ENCODE measurements around the gene CHERP. TPM values are rescaled to one million over a fixed set of nuclear protein-coding genes. Genes with fewer than 3 reads are reported as not detected.
"Not testable (repeated sequence)": the region's sequence is repeated elsewhere in the genome, so short reads cannot be mapped to it uniquely, and the experiment has no call there.

CHERP gene
- total and polyA plus RNA-seq, 2 donors (not counting 1 experiment from before 2014, with no cell fraction given), result 38.3 to 98.9 TPM

DNA sequence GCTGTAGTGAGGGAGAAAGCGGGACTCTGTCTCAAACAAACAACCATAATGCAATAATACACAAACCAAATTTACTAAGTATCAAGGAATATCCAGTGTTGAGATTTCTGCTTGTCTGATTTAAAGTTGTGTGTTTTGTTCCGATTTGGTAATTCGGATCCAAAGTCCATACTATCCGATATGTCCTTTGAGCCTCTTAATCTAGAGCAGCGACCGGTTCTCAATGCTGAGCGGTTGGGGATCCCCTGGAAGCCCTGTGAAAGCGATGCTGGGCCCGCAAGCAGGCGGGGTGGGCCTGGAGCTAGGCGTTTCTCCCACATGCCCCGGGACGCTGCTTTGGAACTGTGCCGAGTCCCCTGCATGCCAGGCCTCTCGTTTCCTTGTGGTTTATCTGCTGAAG, 25.9 kb downstream of the CHERP start:
- Mint-ChIP-seq H3K4me3 (no peak overlapping the region), H3K9me3 (ENCODE audit: insufficient read depth) (no peaks in the 10 kb centered on the region), H3K4me1 (no peaks in the 10 kb centered on the region), H3K27me3 (no peaks in the 10 kb centered on the region), H3K27ac (no peak overlapping the region)
- ChIA-PET CTCF (interaction anchor here (0.6 kb wide), 1 partner anchor 23 kb away, joined by 3 read pairs; no protein-coding TSS in a partner anchor), POLR2A (no interaction called here)
- no peaks in the 10 kb centered on the region for H4K20me1 ChIP-seq (ENCODE audit: control insufficient read depth, insufficient read depth, low read length, poor library complexity, severe bottlenecking)
- WGBS (ENCODE audit: insufficient coverage), result 92% methylated on average over 13 of the region's 15 CpGs
- DNase-seq, result no peak
- H3K27ac ChIP-seq (ENCODE audit: low read length in 2 of 2), result no peak overlapping the region
- no peak for TF ChIP-seq EZH2 (IDR thresholded peaks at IDR 0.05; ENCODE audit: borderline replicate concordance, insufficient read depth, low read depth, low read length, poor library complexity, severe bottlenecking)
- TF ChIP-seq, protein P1, sequence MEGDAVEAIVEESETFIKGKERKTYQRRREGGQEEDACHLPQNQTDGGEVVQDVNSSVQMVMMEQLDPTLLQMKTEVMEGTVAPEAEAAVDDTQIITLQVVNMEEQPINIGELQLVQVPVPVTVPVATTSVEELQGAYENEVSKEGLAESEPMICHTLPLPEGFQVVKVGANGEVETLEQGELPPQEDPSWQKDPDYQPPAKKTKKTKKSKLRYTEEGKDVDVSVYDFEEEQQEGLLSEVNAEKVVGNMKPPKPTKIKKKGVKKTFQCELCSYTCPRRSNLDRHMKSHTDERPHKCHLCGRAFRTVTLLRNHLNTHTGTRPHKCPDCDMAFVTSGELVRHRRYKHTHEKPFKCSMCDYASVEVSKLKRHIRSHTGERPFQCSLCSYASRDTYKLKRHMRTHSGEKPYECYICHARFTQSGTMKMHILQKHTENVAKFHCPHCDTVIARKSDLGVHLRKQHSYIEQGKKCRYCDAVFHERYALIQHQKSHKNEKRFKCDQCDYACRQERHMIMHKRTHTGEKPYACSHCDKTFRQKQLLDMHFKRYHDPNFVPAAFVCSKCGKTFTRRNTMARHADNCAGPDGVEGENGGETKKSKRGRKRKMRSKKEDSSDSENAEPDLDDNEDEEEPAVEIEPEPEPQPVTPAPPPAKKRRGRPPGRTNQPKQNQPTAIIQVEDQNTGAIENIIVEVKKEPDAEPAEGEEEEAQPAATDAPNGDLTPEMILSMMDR (IDR thresholded peaks at IDR 0.05), result no peak
- H3K4me3 ChIP-seq (ENCODE audit: control extremely low read depth in 1 of 5, extremely low read depth in 1 of 5, insufficient read depth in 1 of 5, low read depth in 2 of 5, low read length in 4 of 5), result no peak overlapping the region
- no peak for ATAC-seq (ENCODE audit: low read depth)
- H3K27me3 ChIP-seq (replicated peaks in 1 of 4; ENCODE audit: control extremely low read depth in 1 of 4, control insufficient read depth in 3 of 4, insufficient read depth in 4 of 4, low read length in 3 of 4), result no peaks in the 10 kb centered on the region
- H3K9ac ChIP-seq (ENCODE audit: low read length), result no peak overlapping the region
- peaks cover 2 to 39% of the 10 kb centered on the region in 2 experiments for H3K36me3 ChIP-seq (replicated peaks in 1 of 2; ENCODE audit: control extremely low read depth in 1 of 2, control insufficient read depth in 1 of 2, extremely low read depth in 1 of 2, insufficient read depth in 2 of 2, low read length in 1 of 2)
- no peaks in the 10 kb centered on the region for H3K9me3 ChIP-seq (ENCODE audit: control extremely low read depth in 1 of 3, control insufficient read depth in 2 of 3, insufficient read depth in 1 of 3, low read length in 2 of 3)
- H3K79me2 ChIP-seq (ENCODE audit: control insufficient read depth, insufficient read depth, low read length), result no peaks in the 10 kb centered on the region
- intact Hi-C loops (cut with micrococcal nuclease), result no loop called here
- H3K4me2 ChIP-seq (replicated peaks; ENCODE audit: low read depth, low read length, poor library complexity, severe bottlenecking), result no peak overlapping the region
- no peaks in the 10 kb centered on the region for H3K4me1 ChIP-seq (ENCODE audit: control insufficient read depth in 2 of 2, insufficient read depth in 2 of 2, low read length in 2 of 2)
- H2AFZ ChIP-seq (ENCODE audit: insufficient read depth, low read depth, low read length, poor library complexity, severe bottlenecking), result no peak overlapping the region

DNA sequence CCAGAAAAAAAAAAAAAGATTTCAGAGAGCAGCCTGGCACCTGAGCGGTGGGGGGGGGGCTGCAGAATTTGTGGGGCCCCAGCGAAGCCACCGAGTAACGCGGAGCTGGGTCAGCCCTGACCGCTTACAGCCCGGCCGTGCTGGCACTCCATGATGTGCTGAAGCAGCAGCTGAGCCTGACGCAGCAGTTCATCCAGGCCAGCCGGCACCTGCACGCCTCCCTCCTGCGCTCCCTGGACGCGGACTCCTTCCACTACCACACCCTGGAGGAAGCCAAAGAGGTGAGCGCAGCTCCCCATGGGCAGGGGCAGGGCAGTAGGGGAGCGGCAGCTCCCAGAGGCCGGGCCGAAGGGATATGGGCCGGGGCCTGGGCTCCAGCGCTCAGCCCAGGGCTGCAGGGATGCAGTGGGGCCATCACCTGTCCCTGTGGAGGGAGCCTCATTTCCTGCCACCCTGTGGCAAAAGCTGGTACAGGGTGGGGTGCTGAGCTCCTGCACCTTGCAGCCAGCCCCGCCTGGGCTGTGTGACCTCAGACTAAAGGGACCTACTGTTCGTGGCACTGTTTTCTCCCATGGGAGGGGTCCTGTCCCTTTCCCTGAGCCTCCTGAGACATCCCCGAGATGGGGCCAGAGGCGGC, 27.7 kb downstream of the CHERP start:
- TF ChIP-seq, protein P1 (IDR thresholded peaks at IDR 0.05), result no peak
- no peak for TF ChIP-seq EZH2 (IDR thresholded peaks at IDR 0.05; ENCODE audit: borderline replicate concordance, insufficient read depth, low read depth, low read length, poor library complexity, severe bottlenecking)
- no peak overlapping the region for H3K27ac Mint-ChIP-seq
- no peak overlapping the region for H3K9ac ChIP-seq (ENCODE audit: low read length)
- no peak overlapping the region for H3K27ac ChIP-seq (ENCODE audit: low read length in 2 of 2)
- WGBS (ENCODE audit: insufficient coverage), result 96% methylated on average over 22 of the region's 24 CpGs
- H3K4me3 Mint-ChIP-seq, result no peak overlapping the region
- peaks cover 2 to 28% of the 10 kb centered on the region in 2 experiments for H3K36me3 ChIP-seq (replicated peaks in 1 of 2; ENCODE audit: control extremely low read depth in 1 of 2, control insufficient read depth in 1 of 2, extremely low read depth in 1 of 2, insufficient read depth in 2 of 2, low read length in 1 of 2)
- no peaks in the 10 kb centered on the region for H4K20me1 ChIP-seq (ENCODE audit: control insufficient read depth, insufficient read depth, low read length, poor library complexity, severe bottlenecking)
- H3K79me2 ChIP-seq (ENCODE audit: control insufficient read depth, insufficient read depth, low read length), result no peaks in the 10 kb centered on the region
- ATAC-seq (ENCODE audit: low read depth) (peak; percentile 28), DNase-seq (no peak)
- ChIA-PET CTCF (interaction anchor here (0.8 to 1.8 kb wide), 3 partner anchors 72 to 259 kb away, joined by 3 to 5 read pairs (median 3); no protein-coding TSS in a partner anchor), POLR2A (interaction anchor here (0.7 kb wide), 1 partner anchor 8 kb away, joined by 5 read pairs; no protein-coding TSS in a partner anchor)
- H3K4me1 ChIP-seq (ENCODE audit: control insufficient read depth in 2 of 2, insufficient read depth in 2 of 2, low read length in 2 of 2), result no peaks in the 10 kb centered on the region
- H3K27me3 ChIP-seq (replicated peaks in 1 of 4; ENCODE audit: control extremely low read depth in 1 of 4, control insufficient read depth in 3 of 4, insufficient read depth in 4 of 4, low read length in 3 of 4), result no peaks in the 10 kb centered on the region
- no peaks in the 10 kb centered on the region for H3K27me3 Mint-ChIP-seq
- no peaks in the 10 kb centered on the region for H3K4me1 Mint-ChIP-seq
- no peaks in the 10 kb centered on the region for H3K9me3 Mint-ChIP-seq (ENCODE audit: insufficient read depth)
- intact Hi-C loops (cut with micrococcal nuclease), result no loop called here
- H2AFZ ChIP-seq (ENCODE audit: insufficient read depth, low read depth, low read length, poor library complexity, severe bottlenecking), result no peak overlapping the region
- H3K9me3 ChIP-seq (ENCODE audit: control extremely low read depth in 1 of 3, control insufficient read depth in 2 of 3, insufficient read depth in 1 of 3, low read length in 2 of 3), result no peaks in the 10 kb centered on the region
- H3K4me2 ChIP-seq (replicated peaks; ENCODE audit: low read depth, low read length, poor library complexity, severe bottlenecking), result no peak overlapping the region
- no peak overlapping the region for H3K4me3 ChIP-seq (ENCODE audit: control extremely low read depth in 1 of 5, extremely low read depth in 1 of 5, insufficient read depth in 1 of 5, low read depth in 2 of 5, low read length in 4 of 5)

DNA sequence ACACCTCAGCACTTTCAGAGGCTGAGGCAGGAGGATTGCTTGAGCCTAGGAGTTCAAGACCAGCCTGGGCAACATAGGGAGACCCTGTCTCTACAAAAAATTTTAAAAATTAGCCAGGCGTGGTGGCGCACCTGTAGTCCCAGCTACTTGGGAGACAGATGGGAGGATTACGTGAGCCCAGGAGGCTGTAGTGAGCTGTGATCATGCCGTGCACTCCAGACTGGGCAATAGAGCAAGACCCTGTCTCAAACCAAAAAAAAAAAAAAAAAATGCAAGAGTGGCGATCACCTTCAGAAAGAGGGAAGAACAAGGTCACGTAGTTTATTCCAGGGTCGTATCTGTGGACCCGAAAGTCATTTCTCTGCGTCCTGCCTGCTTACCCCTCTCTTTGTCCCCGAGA, 29.6 kb downstream of the CHERP start:
- 97% methylated on average over 9 of the region's 10 CpGs for WGBS (ENCODE audit: insufficient coverage)

More for the DNA sequence above, 29.6 kb downstream of the CHERP start:
- H3K27me3 Mint-ChIP-seq; H3K9ac ChIP-seq (ENCODE audit: low read length); H3K4me2 ChIP-seq (replicated peaks; ENCODE audit: low read depth, low read length, poor library complexity, severe bottlenecking); POLR2A ChIA-PET; H2AFZ ChIP-seq (ENCODE audit: insufficient read depth, low read depth, low read length, poor library complexity, severe bottlenecking); DNase-seq; H3K27me3 ChIP-seq (replicated peaks in 1 of 4; ENCODE audit: control extremely low read depth in 1 of 4, control insufficient read depth in 3 of 4, insufficient read depth in 4 of 4, low read length in 3 of 4); ATAC-seq (ENCODE audit: low read depth); H3K4me3 ChIP-seq (ENCODE audit: control extremely low read depth in 1 of 5, extremely low read depth in 1 of 5, insufficient read depth in 1 of 5, low read depth in 2 of 5, low read length in 4 of 5); CTCF ChIA-PET; H3K4me1 Mint-ChIP-seq; H3K27ac ChIP-seq (ENCODE audit: low read length in 2 of 2); H3K9me3 ChIP-seq (ENCODE audit: control extremely low read depth in 1 of 3, control insufficient read depth in 2 of 3, insufficient read depth in 1 of 3, low read length in 2 of 3); H3K9me3 Mint-ChIP-seq (ENCODE audit: insufficient read depth); H3K4me3 Mint-ChIP-seq; H3K79me2 ChIP-seq (ENCODE audit: control insufficient read depth, insufficient read depth, low read length); intact Hi-C loops (cut with micrococcal nuclease); H4K20me1 ChIP-seq (ENCODE audit: control insufficient read depth, insufficient read depth, low read length, poor library complexity, severe bottlenecking); H3K4me1 ChIP-seq (ENCODE audit: control insufficient read depth in 2 of 2, insufficient read depth in 2 of 2, low read length in 2 of 2); H3K27ac Mint-ChIP-seq: not testable (repeated sequence)
- peaks cover 2 to 17% of the 10 kb centered on the region in 2 experiments for H3K36me3 ChIP-seq (replicated peaks in 1 of 2; ENCODE audit: control extremely low read depth in 1 of 2, control insufficient read depth in 1 of 2, extremely low read depth in 1 of 2, insufficient read depth in 2 of 2, low read length in 1 of 2)
